K562 (cell line): ENCODE results near the gene IRGQ. TPM values are rescaled to one million over a fixed set of nuclear protein-coding genes. Genes with fewer than 3 reads are reported as not detected.

Experiments used
- BDP1 ChIP-seq: IDR thresholded peaks from 3 replicates; pipeline ENCODE4 v1.6.1; 2011; ENCODE audit not compliant: insufficient read length, insufficient read depth
- DNMT1 ChIP-seq: fragments of 450-650 bp; IDR thresholded peaks from 2 replicates; pipeline ENCODE4 v1.6.1; 2016; ENCODE audit warnings: antibody characterized with exemption, mild to moderate bottlenecking
- HNRNPLL ChIP-seq: fragments of 200-400 bp; formaldehyde crosslinking; IDR thresholded peaks from 2 replicates; pipeline ENCODE4 v1.6.1; 2017; ENCODE audit warnings: low read length, low read depth, mild to moderate bottlenecking; ENCODE audit not compliant: poor library complexity, severe bottlenecking
- KDM4B ChIP-seq, 2 experiments: fragments of 450-650 bp in 1 of 2; sonication (generic) in 1 of 2; IDR thresholded peaks; 2 replicates each; pipeline ENCODE4 v1.6.1; 2016 to 2017; ENCODE audit warnings: borderline replicate concordance in 2 of 2, antibody characterized with exemption in 1 of 2, low read depth in 1 of 2, mild to moderate bottlenecking in 1 of 2
- KLF13 ChIP-seq: fragments of 450-650 bp; IDR thresholded peaks from 2 replicates; pipeline ENCODE4 v1.6.1; 2016; ENCODE audit warnings: missing genetic modification characterization, low read depth, mild to moderate bottlenecking, missing compliant biosample characterization, moderate library complexity, borderline replicate concordance
- OTX1 ChIP-seq: fragments of 450-650 bp; formaldehyde crosslinking; IDR thresholded peaks from 2 replicates; pipeline ENCODE4 v1.4.0; 2022; ENCODE audit warnings: mild to moderate bottlenecking
- POLR3A ChIP-seq: IDR thresholded peaks from 2 replicates; pipeline ENCODE4 v1.6.1; 2011; ENCODE audit warnings: borderline replicate concordance, mild to moderate bottlenecking, moderate library complexity; ENCODE audit not compliant: insufficient read length, insufficient read depth; ENCODE audit errors: extremely low read depth
- PTBP1 ChIP-seq: fragments of 200-400 bp; formaldehyde crosslinking; IDR thresholded peaks from 2 replicates; pipeline ENCODE4 v1.6.1; 2017; ENCODE audit warnings: low read depth, low read length
- RAD21 ChIP-seq, 2 experiments: fragments of 250-450 bp in 1 of 2; fragments of 450-650 bp in 1 of 2; sonication (Bioruptor Pico) in 1 of 2; formaldehyde crosslinking in 1 of 2; IDR thresholded peaks in 1 of 2; conservative IDR thresholded peaks in 1 of 2; 2 replicates each; pipeline versions ENCODE4 v1.4.0 to v1.8.0; 2020 to 2022; ENCODE audit warnings: mild to moderate bottlenecking in 2 of 2, moderate library complexity in 1 of 2
- SAFB ChIP-seq: fragments of 200-400 bp; formaldehyde crosslinking; IDR thresholded peaks from 2 replicates; pipeline ENCODE4 v1.6.1; 2017; ENCODE audit warnings: low read depth, low read length, borderline replicate concordance
- SIRT6 ChIP-seq: IDR thresholded peaks from one replicate; pipeline ENCODE4 v1.6.1; 2012; ENCODE audit warnings: low read depth, mild to moderate bottlenecking, control low read depth, inconsistent platforms, low read length, moderate library complexity
- ZBTB5 ChIP-seq: fragments of 450-650 bp; IDR thresholded peaks from 2 replicates; pipeline ENCODE4 v1.6.1; 2017; ENCODE audit warnings: antibody characterized with exemption
- ZFX ChIP-seq: sonication (generic); formaldehyde crosslinking; IDR thresholded peaks from 2 replicates; pipeline ENCODE4 v1.8.0; 2022; ENCODE audit warnings: mild to moderate bottlenecking, missing genetic modification reagents, moderate library complexity
- polyA plus RNA-seq, 8 experiments: library from polyadenylated mRNA; depleted of rRNA in 4 of 8; stranded (reverse) in 5 of 8; unstranded in 3 of 8; fragments of >200 nt; fragmentation: Nextera tagmentation in 2 of 8; fragmentation: Illumina TruSeq in 1 of 8; extraction: Ambion mirVana in 2 of 8; extraction: Trizol in 1 of 8; gene quantifications; 2 replicates each; pipeline versions ENCODE4 v1.2.1 to v1.2.3, GENCODE V29; 2011 to 2014; ENCODE audit warnings: inconsistent platforms in 1 of 8, missing spikeins in 1 of 8
- total RNA-seq, 7 experiments: library from RNA; depleted of rRNA in 6 of 7; stranded (reverse); fragments of >200 nt in 6 of 7; fragmentation: Illumina TruSeq in 2 of 7; extraction: Trizol in 2 of 7; gene quantifications; 2 replicates each; pipeline versions ENCODE4 v1.2.1 to v1.2.3, GENCODE V29; 2011 to 2021; ENCODE audit warnings: low replicate concordance in 1 of 7
- TF ChIP-seq, protein P1 (sequence below): fragments of 450-650 bp; IDR thresholded peaks from 2 replicates; pipeline ENCODE4 v1.6.1; 2016; ENCODE audit warnings: borderline replicate concordance
- TF ChIP-seq, protein P2 (sequence below): fragments of 250-450 bp; sonication (Bioruptor Pico); IDR thresholded peaks from 2 replicates; pipeline ENCODE4 v1.9.0; 2021; ENCODE audit warnings: mild to moderate bottlenecking, inconsistent platforms
- TF ChIP-seq, protein P3 (sequence below): fragments of 450-650 bp; formaldehyde crosslinking; IDR thresholded peaks from 2 replicates; pipeline ENCODE4 v1.4.0; 2020; ENCODE audit warnings: mild to moderate bottlenecking
- TF ChIP-seq, protein P4 (sequence below): fragments of 450-650 bp; formaldehyde crosslinking; IDR thresholded peaks from 2 replicates; pipeline ENCODE4 v1.4.0; 2022; ENCODE audit warnings: missing genetic modification characterization

Gene IRGQ
- total and polyA plus RNA-seq, 9 of the 15 experiments (the other 6 are each of a cell fraction or from before 2014, with no cell fraction given), result 3.5 to 19.2 (median 7.9) TPM

- TF ChIP-seq, protein P1, sequence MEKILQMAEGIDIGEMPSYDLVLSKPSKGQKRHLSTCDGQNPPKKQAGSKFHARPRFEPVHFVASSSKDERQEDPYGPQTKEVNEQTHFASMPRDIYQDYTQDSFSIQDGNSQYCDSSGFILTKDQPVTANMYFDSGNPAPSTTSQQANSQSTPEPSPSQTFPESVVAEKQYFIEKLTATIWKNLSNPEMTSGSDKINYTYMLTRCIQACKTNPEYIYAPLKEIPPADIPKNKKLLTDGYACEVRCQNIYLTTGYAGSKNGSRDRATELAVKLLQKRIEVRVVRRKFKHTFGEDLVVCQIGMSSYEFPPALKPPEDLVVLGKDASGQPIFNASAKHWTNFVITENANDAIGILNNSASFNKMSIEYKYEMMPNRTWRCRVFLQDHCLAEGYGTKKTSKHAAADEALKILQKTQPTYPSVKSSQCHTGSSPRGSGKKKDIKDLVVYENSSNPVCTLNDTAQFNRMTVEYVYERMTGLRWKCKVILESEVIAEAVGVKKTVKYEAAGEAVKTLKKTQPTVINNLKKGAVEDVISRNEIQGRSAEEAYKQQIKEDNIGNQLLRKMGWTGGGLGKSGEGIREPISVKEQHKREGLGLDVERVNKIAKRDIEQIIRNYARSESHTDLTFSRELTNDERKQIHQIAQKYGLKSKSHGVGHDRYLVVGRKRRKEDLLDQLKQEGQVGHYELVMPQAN, result no peak
- TF ChIP-seq ZBTB5 (no peak), SAFB (no peak), BDP1 (no peak), KLF13 (tag) (no peak), DNMT1 (no peak), POLR3A (no peak), SIRT6 (no peak), KDM4B (IDR thresholded peaks at IDR 0.05; ENCODE audit: borderline replicate concordance in 2 of 2, low read depth in 1 of 2) (no peak), RAD21 (CRISPR knock-in tag; conservative IDR thresholded peaks at IDR 0.05 in 1 of 2, IDR thresholded peaks at IDR 0.05 in 1 of 2) (peak; percentile 38 to 67), ZFX (CRISPR knock-in tag) (peak; percentile 57), HNRNPLL (peak; percentile 49), OTX1 (CRISPR knock-in tag) (no peak), PTBP1 (no peak)
- TF ChIP-seq, protein P2, sequence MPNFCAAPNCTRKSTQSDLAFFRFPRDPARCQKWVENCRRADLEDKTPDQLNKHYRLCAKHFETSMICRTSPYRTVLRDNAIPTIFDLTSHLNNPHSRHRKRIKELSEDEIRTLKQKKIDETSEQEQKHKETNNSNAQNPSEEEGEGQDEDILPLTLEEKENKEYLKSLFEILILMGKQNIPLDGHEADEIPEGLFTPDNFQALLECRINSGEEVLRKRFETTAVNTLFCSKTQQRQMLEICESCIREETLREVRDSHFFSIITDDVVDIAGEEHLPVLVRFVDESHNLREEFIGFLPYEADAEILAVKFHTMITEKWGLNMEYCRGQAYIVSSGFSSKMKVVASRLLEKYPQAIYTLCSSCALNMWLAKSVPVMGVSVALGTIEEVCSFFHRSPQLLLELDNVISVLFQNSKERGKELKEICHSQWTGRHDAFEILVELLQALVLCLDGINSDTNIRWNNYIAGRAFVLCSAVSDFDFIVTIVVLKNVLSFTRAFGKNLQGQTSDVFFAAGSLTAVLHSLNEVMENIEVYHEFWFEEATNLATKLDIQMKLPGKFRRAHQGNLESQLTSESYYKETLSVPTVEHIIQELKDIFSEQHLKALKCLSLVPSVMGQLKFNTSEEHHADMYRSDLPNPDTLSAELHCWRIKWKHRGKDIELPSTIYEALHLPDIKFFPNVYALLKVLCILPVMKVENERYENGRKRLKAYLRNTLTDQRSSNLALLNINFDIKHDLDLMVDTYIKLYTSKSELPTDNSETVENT (CRISPR knock-in tag), result no peak
- TF ChIP-seq, protein P3, sequence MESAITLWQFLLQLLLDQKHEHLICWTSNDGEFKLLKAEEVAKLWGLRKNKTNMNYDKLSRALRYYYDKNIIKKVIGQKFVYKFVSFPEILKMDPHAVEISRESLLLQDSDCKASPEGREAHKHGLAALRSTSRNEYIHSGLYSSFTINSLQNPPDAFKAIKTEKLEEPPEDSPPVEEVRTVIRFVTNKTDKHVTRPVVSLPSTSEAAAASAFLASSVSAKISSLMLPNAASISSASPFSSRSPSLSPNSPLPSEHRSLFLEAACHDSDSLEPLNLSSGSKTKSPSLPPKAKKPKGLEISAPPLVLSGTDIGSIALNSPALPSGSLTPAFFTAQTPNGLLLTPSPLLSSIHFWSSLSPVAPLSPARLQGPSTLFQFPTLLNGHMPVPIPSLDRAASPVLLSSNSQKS (CRISPR knock-in tag), result no peak
- TF ChIP-seq, protein P4, sequence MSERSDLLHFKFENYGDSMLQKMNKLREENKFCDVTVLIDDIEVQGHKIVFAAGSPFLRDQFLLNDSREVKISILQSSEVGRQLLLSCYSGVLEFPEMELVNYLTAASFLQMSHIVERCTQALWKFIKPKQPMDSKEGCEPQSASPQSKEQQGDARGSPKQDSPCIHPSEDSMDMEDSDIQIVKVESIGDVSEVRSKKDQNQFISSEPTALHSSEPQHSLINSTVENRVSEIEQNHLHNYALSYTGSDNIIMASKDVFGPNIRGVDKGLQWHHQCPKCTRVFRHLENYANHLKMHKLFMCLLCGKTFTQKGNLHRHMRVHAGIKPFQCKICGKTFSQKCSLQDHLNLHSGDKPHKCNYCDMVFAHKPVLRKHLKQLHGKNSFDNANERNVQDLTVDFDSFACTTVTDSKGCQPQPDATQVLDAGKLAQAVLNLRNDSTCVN, result no peak
These were observed 29.0 kb upstream of the IRGQ start (continued) for GRCh38 chr19:43624933-43625332.
